HL-60/S4 treated with phorbol 12-myristate 13-acetate at 8.2 ng/mL for 4 days and 3 days (cell line): ENCODE data around the gene SKOR2.
"Not testable (repeated sequence)": the region's sequence is repeated elsewhere in the genome, so short reads cannot be mapped to it uniquely, and the experiment has no call there.

Experiments
- in situ Hi-C: fragments of 300-500 bp; cut with MboI; formaldehyde crosslinking; loops from 2 replicates; pipeline ENCODE4 v1.15.0; 2022; ENCODE audit warnings: low sequenced_read_pairs

The SKOR2 gene

DNA sequence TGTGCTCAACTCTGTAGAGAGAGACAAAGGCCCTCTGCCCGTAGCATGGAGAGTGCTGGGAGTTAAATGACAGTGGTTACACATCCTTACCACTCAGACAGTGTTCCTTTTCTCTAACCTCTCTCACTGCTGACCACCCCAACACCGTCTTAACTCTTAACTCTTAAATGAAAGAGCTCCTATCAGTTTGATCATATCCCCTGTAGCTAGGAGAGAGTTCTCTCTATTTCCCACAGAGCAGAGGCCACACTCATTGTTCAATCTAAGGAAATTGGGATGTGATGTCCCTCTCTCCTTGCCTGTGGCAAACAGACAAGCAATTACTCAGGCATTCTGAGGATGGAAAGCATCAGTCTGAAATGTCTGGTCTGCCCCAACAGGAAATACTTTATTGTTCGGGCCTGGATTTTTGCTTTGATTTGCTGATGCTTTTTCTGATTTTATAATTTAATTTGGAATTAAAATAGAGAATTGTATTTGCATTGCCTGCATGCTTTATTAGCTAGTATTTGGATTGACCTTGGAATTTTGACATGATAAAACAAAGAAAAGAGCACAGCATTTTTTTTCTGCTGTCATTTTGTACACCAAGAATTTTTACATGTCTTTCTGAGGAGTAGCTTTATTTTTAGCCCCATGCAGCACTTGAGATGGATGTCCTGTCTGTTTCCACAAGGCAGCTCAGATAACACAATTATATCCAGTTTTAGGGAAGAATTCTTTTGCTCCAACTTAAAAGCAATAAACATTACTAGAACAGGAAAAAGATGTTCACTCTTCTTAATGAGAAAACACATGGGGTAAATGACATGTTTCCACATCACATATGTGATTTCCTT lies 47.6 kb downstream of the SKOR2 start:
- in situ Hi-C loops = no loop called here

- in situ Hi-C loops = not testable (repeated sequence)
Observed at GRCh38 chr18:47195961-47196360, 55.5 kb downstream of the SKOR2 start.

DNA sequence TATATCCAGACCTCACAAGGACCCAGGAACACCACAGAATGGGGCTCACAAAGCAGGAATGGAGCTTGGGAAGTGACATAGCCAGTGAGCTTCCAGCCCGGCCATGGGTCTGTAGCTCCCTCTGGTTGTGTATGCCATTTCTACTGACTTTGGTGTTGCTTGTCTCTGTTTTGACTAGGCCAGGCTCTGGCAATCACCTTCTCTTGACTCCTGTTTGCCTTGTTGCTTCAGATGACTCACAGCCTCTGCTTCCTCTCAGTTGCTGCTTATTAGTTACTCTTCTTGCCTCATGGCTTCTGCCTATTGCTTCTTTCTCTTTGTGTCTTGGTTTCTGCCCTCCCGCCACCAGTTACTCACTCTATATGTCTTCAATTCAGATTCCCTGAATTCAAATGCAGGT lies 59.5 kb downstream of the SKOR2 start:
- in situ Hi-C loops = no loop called here

DNA sequence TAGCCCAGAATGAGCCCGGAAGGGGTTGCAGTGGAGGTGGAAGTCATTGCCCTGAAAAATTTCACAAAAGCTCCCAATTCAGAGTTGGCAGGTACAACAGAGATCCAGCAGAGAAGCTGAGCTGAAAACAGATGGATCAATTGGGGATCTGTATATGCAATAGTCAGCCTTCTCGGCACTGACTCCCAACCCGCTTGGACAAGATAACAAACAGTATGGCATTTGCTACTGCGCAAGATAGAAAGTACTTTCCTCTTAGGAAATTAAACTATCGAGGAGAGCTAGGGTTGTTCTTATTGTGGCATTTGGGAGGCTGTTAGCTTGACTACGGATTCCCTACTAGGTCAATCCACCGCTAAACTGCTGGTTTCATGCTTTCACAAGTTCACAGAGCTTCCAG lies 63.7 kb downstream of the SKOR2 start:
- in situ Hi-C loops = no loop called here

DNA sequence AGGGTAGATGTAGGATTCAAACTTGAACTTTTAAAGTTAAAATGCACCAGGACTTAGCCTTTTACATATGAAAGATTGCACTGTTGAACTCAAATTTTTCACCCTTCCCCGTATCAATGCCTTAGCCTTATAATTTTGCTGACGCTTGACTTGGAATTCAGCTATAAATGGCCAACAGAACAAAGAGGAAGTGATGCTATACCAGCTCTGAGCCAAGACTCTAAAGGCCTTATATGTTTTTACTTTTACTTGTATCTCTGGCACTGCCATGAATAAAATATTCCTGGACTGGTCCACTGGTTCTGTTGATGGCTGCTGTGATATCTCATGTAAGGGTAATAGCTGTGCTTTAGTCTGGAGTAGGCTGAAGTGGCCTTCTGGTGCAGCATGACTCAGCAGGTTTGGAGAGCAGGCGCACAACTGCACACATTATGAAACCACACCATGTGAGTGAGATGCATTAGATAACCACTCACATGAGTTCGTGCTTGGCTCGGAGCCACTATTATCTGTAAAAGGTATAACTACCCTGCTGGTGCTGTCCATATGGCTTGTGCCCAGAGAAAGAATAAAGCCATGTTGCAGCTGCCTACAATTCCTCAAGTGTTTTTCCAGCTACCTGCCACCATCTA lies 66.9 kb downstream of the SKOR2 start:
- in situ Hi-C loops = no loop called here

DNA sequence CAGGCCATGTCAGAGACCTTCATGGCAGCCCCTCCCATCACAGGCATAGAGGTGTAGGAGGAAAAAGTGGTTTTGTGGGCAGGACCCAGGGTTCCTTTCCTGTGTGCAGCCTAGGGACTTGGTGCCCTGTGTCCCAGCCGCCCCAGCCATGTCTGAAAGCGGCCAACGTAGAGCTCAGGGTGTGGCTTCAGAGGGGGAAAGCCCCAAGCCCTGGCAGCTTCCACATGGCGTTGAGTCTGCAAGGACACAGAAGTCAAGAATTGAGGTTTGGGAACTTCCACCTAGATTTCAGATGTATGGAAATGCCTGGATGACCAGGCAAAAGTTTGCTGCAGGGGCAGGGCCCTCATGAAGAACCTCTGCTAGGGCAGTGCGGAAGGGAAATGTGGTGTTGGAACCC lies 69.3 kb downstream of the SKOR2 start:
- in situ Hi-C loops = not testable (repeated sequence)

- in situ Hi-C loops = no loop called here
Observed at GRCh38 chr18:47180765-47181164, 70.7 kb downstream of the SKOR2 start.

DNA sequence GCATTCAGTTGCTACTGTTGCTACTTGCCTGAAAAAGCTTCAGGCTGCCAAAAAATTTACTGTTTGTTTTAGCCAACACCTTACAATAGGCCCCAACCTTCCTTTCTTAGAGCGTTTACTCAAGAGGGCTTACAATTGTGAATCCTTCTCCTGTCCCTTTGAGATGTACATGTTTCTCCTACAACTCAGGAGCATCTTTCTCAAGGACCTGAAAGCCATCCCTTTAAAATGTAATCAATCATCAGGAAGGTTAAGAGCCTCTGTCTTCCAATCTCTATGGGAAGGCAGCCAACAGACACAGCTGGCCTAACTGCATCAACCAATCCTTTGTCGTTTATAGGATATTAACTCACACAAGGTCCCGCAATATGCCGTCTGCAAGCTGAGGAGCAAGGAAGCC lies 71.9 kb downstream of the SKOR2 start:
- in situ Hi-C loops = no loop called here

GRCh38 chr18:47175898-47176575 lies 75.4 kb downstream of the SKOR2 start, which contains the start of gene IER3IP1:
Gene IER3IP1, minus strand, starts transcription at chr18:47176364. Its CDS starts 87 bp downstream, at chr18:47176277.
- in situ Hi-C loops = no loop called here

DNA sequence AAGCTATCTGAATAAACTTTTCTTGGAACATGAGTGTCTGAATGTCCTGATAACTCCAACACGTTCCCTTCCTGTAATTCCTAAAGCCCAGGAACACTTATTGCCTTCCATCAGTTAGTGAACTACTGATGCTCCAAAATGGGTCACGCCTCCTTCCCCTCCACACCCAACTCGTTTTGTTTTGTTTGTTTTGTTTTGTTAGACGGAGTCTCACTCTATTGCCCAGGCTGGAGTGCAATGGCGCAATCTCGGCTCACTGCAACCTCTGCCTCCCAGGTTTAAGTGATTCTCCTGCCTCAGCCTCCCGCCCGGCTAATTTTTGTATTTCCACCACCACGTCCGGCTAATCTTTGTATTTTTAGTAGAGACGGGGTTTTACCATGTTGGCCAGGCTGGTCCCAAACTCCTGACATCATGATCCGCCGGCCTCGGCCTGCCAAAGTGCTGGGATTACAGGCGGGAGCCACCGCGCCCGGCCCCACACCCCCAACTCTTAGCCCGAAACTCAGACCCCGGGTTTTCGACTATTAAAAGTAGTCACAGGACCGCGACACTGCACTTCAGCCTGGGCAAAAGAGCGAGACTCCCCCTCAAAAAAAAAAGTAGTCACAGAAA lies 76.1 kb downstream of the SKOR2 start:
- in situ Hi-C loops = no loop called here

GRCh38 chr18:47174545-47175116 lies 76.8 kb downstream of the SKOR2 start:
- in situ Hi-C loops = no loop called here

GRCh38 chr18:47172476-47172875 lies 79.0 kb downstream of the SKOR2 start:
- in situ Hi-C loops = no loop called here

DNA sequence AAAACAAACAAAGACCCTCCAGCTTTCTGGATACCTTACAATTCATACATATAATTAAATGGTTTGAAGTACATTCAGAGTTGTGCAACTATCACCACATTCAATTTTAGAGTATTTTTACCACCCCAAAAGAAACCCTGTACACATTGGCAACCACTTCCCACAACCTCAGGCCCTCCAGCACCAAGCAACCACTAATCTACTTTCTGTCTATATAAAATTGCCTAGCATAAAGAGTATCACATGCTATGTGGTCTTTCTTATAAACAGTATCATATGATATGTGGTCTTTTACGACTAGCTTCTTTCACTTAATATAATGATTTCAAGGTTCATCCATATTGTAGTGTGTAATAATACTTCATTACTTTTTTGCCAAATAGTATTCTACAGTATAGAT lies 82.5 kb downstream of the SKOR2 start:
- in situ Hi-C loops = no loop called here

DNA sequence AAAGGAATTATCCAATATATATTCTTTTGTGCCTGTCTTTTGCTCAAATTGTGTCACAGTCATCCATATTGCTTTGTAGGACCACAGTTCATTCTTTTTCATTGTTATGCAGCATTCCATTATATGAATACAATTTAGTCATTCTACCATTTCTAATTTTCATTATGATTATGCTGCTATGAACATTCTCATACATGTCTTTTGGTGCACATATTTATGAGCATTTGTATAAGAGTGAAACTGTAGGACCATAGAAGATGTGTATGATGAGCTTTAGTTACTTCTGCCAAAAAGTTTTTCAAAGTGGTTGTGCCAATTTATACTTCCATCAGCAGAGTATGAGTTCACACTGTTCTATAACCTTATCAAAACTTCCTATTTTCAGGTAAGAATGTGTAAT lies 83.0 kb downstream of the SKOR2 start:
- in situ Hi-C loops = no loop called here

GRCh38 chr18:47166294-47166693 lies 85.2 kb downstream of the SKOR2 start:
- in situ Hi-C loops = no loop called here

DNA sequence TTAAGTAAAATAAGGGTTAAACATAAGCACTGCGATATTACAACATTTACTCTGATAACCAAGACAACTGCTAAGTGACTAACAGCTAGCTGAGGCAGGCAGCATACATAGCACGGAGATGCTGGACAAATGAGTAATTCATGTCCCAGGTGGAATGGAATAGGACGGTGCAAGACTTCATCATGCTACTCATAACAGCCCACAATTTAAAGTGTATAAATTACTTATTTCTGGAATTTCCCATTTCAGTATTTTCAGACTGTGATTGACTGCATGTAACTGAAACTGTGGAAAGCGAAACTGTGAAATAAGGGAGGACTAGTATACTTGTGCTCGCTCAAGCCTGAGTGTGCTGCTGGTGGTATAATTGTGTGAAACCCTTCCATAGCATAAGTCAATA lies 88.2 kb downstream of the SKOR2 start:
- in situ Hi-C loops = no loop called here

- in situ Hi-C loops = no loop called here
Observed at GRCh38 chr18:47160256-47160655, 91.2 kb downstream of the SKOR2 start.

- in situ Hi-C loops = not testable (repeated sequence)
Observed at GRCh38 chr18:47158404-47158803, 93.1 kb downstream of the SKOR2 start.
